ENCODE results near the gene CPT1A. TPM values are rescaled to one million over a fixed set of nuclear protein-coding genes. Genes with fewer than 3 reads are reported as not detected.

CPT1A gene
- total RNA-seq, 1 donor from 2014 or later: 0.54 TPM

GRCh38 chr11:68715456-68716122, 126.1 kb downstream of the CPT1A start:
- Mint-ChIP-seq H3K4me1 (peaks cover 27% of the 10 kb centered on the region), H3K36me3 (ENCODE audit: low read depth) (peaks cover 3% of the 10 kb centered on the region), H3K27me3 (ENCODE audit: low read depth) (peaks cover 39% of the 10 kb centered on the region), H3K27ac (ENCODE audit: unreplicated experiment) (no peak overlapping the region), H3K4me3 (no peak overlapping the region), H3K9me3 (peaks cover 10% of the 10 kb centered on the region)
- TF ChIP-seq CTCF (conservative IDR thresholded peaks at IDR 0.05): no peak
- DNase-seq (ENCODE audit: low read depth, low spot score): no peak

GRCh38 chr11:68714060-68714856, 127.5 kb downstream of the CPT1A start:
- Mint-ChIP-seq H3K27ac (ENCODE audit: unreplicated experiment) (no peak overlapping the region), H3K9me3 (peaks cover 3% of the 10 kb centered on the region), H3K4me3 (no peak overlapping the region), H3K36me3 (ENCODE audit: low read depth) (no peaks in the 10 kb centered on the region), H3K4me1 (peaks cover 32% of the 10 kb centered on the region), H3K27me3 (ENCODE audit: low read depth) (peaks cover 36% of the 10 kb centered on the region)
- no peak for TF ChIP-seq CTCF (conservative IDR thresholded peaks at IDR 0.05)
- DNase-seq (ENCODE audit: low read depth, low spot score): no peak

GRCh38 chr11:68711114-68711513, 130.6 kb downstream of the CPT1A start:
- peak overlapping the region; percentile 1 for H3K27ac Mint-ChIP-seq (ENCODE audit: unreplicated experiment)

GRCh38 chr11:68710409-68710808, 131.3 kb downstream of the CPT1A start:
- Mint-ChIP-seq H3K27ac (ENCODE audit: unreplicated experiment) (no peak overlapping the region), H3K4me3 (no peak overlapping the region), H3K36me3 (ENCODE audit: low read depth) (no peaks in the 10 kb centered on the region), H3K4me1 (peaks cover 35% of the 10 kb centered on the region), H3K9me3 (no peaks in the 10 kb centered on the region), H3K27me3 (ENCODE audit: low read depth) (peaks cover 55% of the 10 kb centered on the region)
- no peak for DNase-seq (ENCODE audit: low read depth, low spot score)
- TF ChIP-seq CTCF (conservative IDR thresholded peaks at IDR 0.05): no peak

More at GRCh38 chr11:68711114-68711513, 130.6 kb downstream of the CPT1A start:
- Mint-ChIP-seq H3K9me3 (no peaks in the 10 kb centered on the region), H3K4me1 (peaks cover 37% of the 10 kb centered on the region), H3K36me3 (ENCODE audit: low read depth) (no peaks in the 10 kb centered on the region), H3K27me3 (ENCODE audit: low read depth) (peaks cover 51% of the 10 kb centered on the region), H3K4me3 (no peak overlapping the region)
- TF ChIP-seq CTCF (conservative IDR thresholded peaks at IDR 0.05): no peak
- DNase-seq (ENCODE audit: low read depth, low spot score): no peak

- H3K4me3 Mint-ChIP-seq: no peak overlapping the region
- TF ChIP-seq CTCF (conservative IDR thresholded peaks at IDR 0.05): no peak
- H3K27ac Mint-ChIP-seq (ENCODE audit: unreplicated experiment): no peak overlapping the region
- no peak for DNase-seq (ENCODE audit: low read depth, low spot score)
- H3K27me3 Mint-ChIP-seq (ENCODE audit: low read depth): peaks cover 63% of the 10 kb centered on the region
- H3K4me1 Mint-ChIP-seq: peaks cover 27% of the 10 kb centered on the region
- H3K9me3 Mint-ChIP-seq: no peaks in the 10 kb centered on the region
- no peaks in the 10 kb centered on the region for H3K36me3 Mint-ChIP-seq (ENCODE audit: low read depth)
Measured at GRCh38 chr11:68709062-68709461, 132.7 kb downstream of the CPT1A start.

Measured in neural crest cell (in vitro differentiated cells).